ENCODE measurements around the gene RNASET2. TPM values are rescaled to one million over a fixed set of nuclear protein-coding genes. Genes with fewer than 3 reads are reported as not detected.
"Not testable (repeated sequence)": the region's sequence is repeated elsewhere in the genome, so short reads cannot be mapped to it uniquely, and the experiment has no call there.

The RNASET2 gene
- total RNA-seq, 2 donors from 2014 or later, result 73.9 to 82.7 TPM

GRCh38 chr6:166900956-166901607 lies 55.3 kb downstream of the RNASET2 start:
- Histone ChIP-seq H3K4me3 (no peak overlapping the region), H3K36me3 (no peaks in the 10 kb centered on the region), H3K4me1 (ENCODE audit: control insufficient read depth in 1 of 2, low read depth in 2 of 2) (no peaks in the 10 kb centered on the region), H3K27ac (no peak overlapping the region), H3K27me3 (replicated peaks; ENCODE audit: insufficient read depth) (no peaks in the 10 kb centered on the region), H3K9me3 (no peaks in the 10 kb centered on the region)
- ATAC-seq (ENCODE audit: insufficient number of reproducible peaks, low FRiP score, low read depth) (no peak), DNase-seq (ENCODE audit: low spot score) (no peak)
- TF ChIP-seq CTCF (IDR thresholded peaks at IDR 0.05), result no peak

GRCh38 chr6:166900130-166900708 lies 56.1 kb downstream of the RNASET2 start:
- H3K27ac ChIP-seq, result no peak overlapping the region
- no peaks in the 10 kb centered on the region for H3K36me3 ChIP-seq
- H3K27me3 ChIP-seq (replicated peaks; ENCODE audit: insufficient read depth), result no peaks in the 10 kb centered on the region
- no peak overlapping the region for H3K4me3 ChIP-seq
- ATAC-seq (ENCODE audit: insufficient number of reproducible peaks, low FRiP score, low read depth) (no peak), DNase-seq (ENCODE audit: low spot score) (no peak)
- no peaks in the 10 kb centered on the region for H3K4me1 ChIP-seq (ENCODE audit: control insufficient read depth in 1 of 2, low read depth in 2 of 2)
- H3K9me3 ChIP-seq, result no peaks in the 10 kb centered on the region
- TF ChIP-seq CTCF (IDR thresholded peaks at IDR 0.05), result no peak

GRCh38 chr6:166898910-166899309 lies 57.4 kb downstream of the RNASET2 start:
- no peaks in the 10 kb centered on the region for H3K4me1 ChIP-seq (ENCODE audit: control insufficient read depth in 1 of 2, low read depth in 2 of 2)
- no peaks in the 10 kb centered on the region for H3K36me3 ChIP-seq
- H3K9me3 ChIP-seq, result no peaks in the 10 kb centered on the region
- no peaks in the 10 kb centered on the region for H3K27me3 ChIP-seq (replicated peaks; ENCODE audit: insufficient read depth)
- TF ChIP-seq CTCF (IDR thresholded peaks at IDR 0.05), result no peak
- ATAC-seq (ENCODE audit: insufficient number of reproducible peaks, low FRiP score, low read depth) (no peak), DNase-seq (ENCODE audit: low spot score) (no peak)
- H3K4me3 ChIP-seq, result no peak overlapping the region
- no peak overlapping the region for H3K27ac ChIP-seq

- H3K9me3 ChIP-seq; H3K36me3 ChIP-seq; H3K27ac ChIP-seq; H3K4me3 ChIP-seq; H3K27me3 ChIP-seq (replicated peaks; ENCODE audit: insufficient read depth); ATAC-seq (ENCODE audit: insufficient number of reproducible peaks, low FRiP score, low read depth); H3K4me1 ChIP-seq (ENCODE audit: control insufficient read depth in 1 of 2, low read depth in 2 of 2); DNase-seq (ENCODE audit: low spot score): not testable (repeated sequence)
These were observed 61.7 kb downstream of the RNASET2 start for GRCh38 chr6:166894614-166895013.

GRCh38 chr6:166892472-166892871 lies 63.9 kb downstream of the RNASET2 start:
- not testable (repeated sequence) for H3K4me3 ChIP-seq; H3K27ac ChIP-seq; H3K4me1 ChIP-seq (ENCODE audit: control insufficient read depth in 1 of 2, low read depth in 2 of 2); ATAC-seq (ENCODE audit: insufficient number of reproducible peaks, low FRiP score, low read depth); H3K36me3 ChIP-seq; H3K27me3 ChIP-seq (replicated peaks; ENCODE audit: insufficient read depth); DNase-seq (ENCODE audit: low spot score); H3K9me3 ChIP-seq

GRCh38 chr6:166886773-166887172 lies 69.6 kb downstream of the RNASET2 start:
- not testable (repeated sequence) for H3K27ac ChIP-seq; DNase-seq (ENCODE audit: low spot score); H3K4me1 ChIP-seq (ENCODE audit: control insufficient read depth in 1 of 2, low read depth in 2 of 2); H3K9me3 ChIP-seq; H3K36me3 ChIP-seq; H3K27me3 ChIP-seq (replicated peaks; ENCODE audit: insufficient read depth); ATAC-seq (ENCODE audit: insufficient number of reproducible peaks, low FRiP score, low read depth); H3K4me3 ChIP-seq

GRCh38 chr6:166884958-166885357 lies 71.4 kb downstream of the RNASET2 start:
- H3K9me3 ChIP-seq; H3K4me3 ChIP-seq; H3K27me3 ChIP-seq (replicated peaks; ENCODE audit: insufficient read depth); ATAC-seq (ENCODE audit: insufficient number of reproducible peaks, low FRiP score, low read depth); H3K27ac ChIP-seq; H3K36me3 ChIP-seq; DNase-seq (ENCODE audit: low spot score); H3K4me1 ChIP-seq (ENCODE audit: control insufficient read depth in 1 of 2, low read depth in 2 of 2): not testable (repeated sequence)

Measured in thoracic aorta (tissue), 2 donors.